Mucosa of stomach (tissue), 1 donor: ENCODE data around the gene PITPNB.

Experiments
- H3K27me3 ChIP-seq: one replicate; pipeline ENCODE4 v1.7.0; 2013; ENCODE audit warnings: mild to moderate bottlenecking, low read length; ENCODE audit not compliant: control insufficient read depth, insufficient read depth
- H3K36me3 ChIP-seq: one replicate; pipeline ENCODE4 v1.7.0; 2013; ENCODE audit warnings: low read length; ENCODE audit not compliant: control insufficient read depth, insufficient read depth
- H3K4me1 ChIP-seq: one replicate; pipeline ENCODE4 v1.7.0; 2013; ENCODE audit warnings: mild to moderate bottlenecking, low read length; ENCODE audit not compliant: control insufficient read depth, insufficient read depth
- H3K4me3 ChIP-seq: one replicate; pipeline ENCODE4 v1.7.0; 2013; ENCODE audit warnings: low read length
- H3K9ac ChIP-seq: one replicate; pipeline ENCODE4 v1.7.0; 2013; ENCODE audit warnings: mild to moderate bottlenecking, low read length, moderate library complexity
- H3K9me3 ChIP-seq: one replicate; pipeline ENCODE4 v1.7.0; 2013; ENCODE audit warnings: mild to moderate bottlenecking, low read length, moderate library complexity; ENCODE audit not compliant: control insufficient read depth
- donor health status: Pancreatic carcinoma.

PITPNB gene

GRCh38 chr22:27919222-27919941, at the start of gene PITPNB:
TSS of gene PITPNB (minus strand) at chr22:27919256. CDS start at chr22:27919191, 65 bp downstream.
- no peaks in the 10 kb centered on the region for H3K9me3 ChIP-seq
- H3K9ac ChIP-seq: peak within 1 kb of the TSS; percentile 95
- H3K36me3 ChIP-seq: no peaks in the 10 kb centered on the region
- no peaks in the 10 kb centered on the region for H3K27me3 ChIP-seq
- H3K4me1 ChIP-seq: peaks cover 7% of the 10 kb centered on the region
- peak within 1 kb of the TSS; percentile 98 for H3K4me3 ChIP-seq

- no peaks in the 10 kb centered on the region for H3K9me3 ChIP-seq
- H3K36me3 ChIP-seq: no peaks in the 10 kb centered on the region
- no peak overlapping the region for H3K4me3 ChIP-seq
- no peak overlapping the region for H3K9ac ChIP-seq
- H3K27me3 ChIP-seq: no peaks in the 10 kb centered on the region
- no peaks in the 10 kb centered on the region for H3K4me1 ChIP-seq
Measured at GRCh38 chr22:27966168-27967064, 47.4 kb upstream of the PITPNB start.

GRCh38 chr22:27962268-27963044, 43.4 kb upstream of the PITPNB start:
- Histone ChIP-seq H3K9me3 (no peaks in the 10 kb centered on the region), H3K9ac (no peak overlapping the region), H3K4me1 (no peaks in the 10 kb centered on the region), H3K27me3 (no peaks in the 10 kb centered on the region), H3K4me3 (no peak overlapping the region), H3K36me3 (no peaks in the 10 kb centered on the region)

- no peaks in the 10 kb centered on the region for H3K36me3 ChIP-seq
- H3K4me1 ChIP-seq: no peaks in the 10 kb centered on the region
- H3K4me3 ChIP-seq: no peak overlapping the region
- no peaks in the 10 kb centered on the region for H3K9me3 ChIP-seq
- H3K9ac ChIP-seq: no peak overlapping the region
- H3K27me3 ChIP-seq: no peaks in the 10 kb centered on the region
Measured at GRCh38 chr22:27961680-27962079, 42.6 kb upstream of the PITPNB start.

GRCh38 chr22:27961182-27961581, 42.1 kb upstream of the PITPNB start:
- no peaks in the 10 kb centered on the region for H3K27me3 ChIP-seq
- H3K4me1 ChIP-seq: no peaks in the 10 kb centered on the region
- H3K36me3 ChIP-seq: no peaks in the 10 kb centered on the region
- H3K9ac ChIP-seq: no peak overlapping the region
- H3K4me3 ChIP-seq: no peak overlapping the region
- H3K9me3 ChIP-seq: no peaks in the 10 kb centered on the region

- no peak overlapping the region for H3K4me3 ChIP-seq
- no peaks in the 10 kb centered on the region for H3K4me1 ChIP-seq
- H3K9ac ChIP-seq: no peak overlapping the region
- H3K9me3 ChIP-seq: no peaks in the 10 kb centered on the region
- no peaks in the 10 kb centered on the region for H3K36me3 ChIP-seq
- no peaks in the 10 kb centered on the region for H3K27me3 ChIP-seq
Measured at GRCh38 chr22:27959335-27960090, 40.5 kb upstream of the PITPNB start.

GRCh38 chr22:27952779-27953178, 33.7 kb upstream of the PITPNB start:
- Histone ChIP-seq H3K4me1 (no peaks in the 10 kb centered on the region), H3K27me3 (no peaks in the 10 kb centered on the region), H3K36me3 (no peaks in the 10 kb centered on the region), H3K9ac (no peak overlapping the region), H3K4me3 (no peak overlapping the region), H3K9me3 (no peaks in the 10 kb centered on the region)

- Histone ChIP-seq H3K9me3 (no peaks in the 10 kb centered on the region), H3K9ac (no peak overlapping the region), H3K27me3 (no peaks in the 10 kb centered on the region), H3K36me3 (no peaks in the 10 kb centered on the region), H3K4me3 (no peak overlapping the region), H3K4me1 (no peaks in the 10 kb centered on the region)
Measured at GRCh38 chr22:27952091-27952490, 33.0 kb upstream of the PITPNB start.

- Histone ChIP-seq H3K36me3 (no peaks in the 10 kb centered on the region), H3K9me3 (no peaks in the 10 kb centered on the region), H3K9ac (no peak overlapping the region), H3K4me1 (no peaks in the 10 kb centered on the region), H3K4me3 (no peak overlapping the region), H3K27me3 (no peaks in the 10 kb centered on the region)
Measured at GRCh38 chr22:27949421-27949820, 30.4 kb upstream of the PITPNB start.

GRCh38 chr22:27948569-27948968, 29.5 kb upstream of the PITPNB start:
- no peaks in the 10 kb centered on the region for H3K27me3 ChIP-seq
- H3K4me3 ChIP-seq: no peak overlapping the region
- H3K4me1 ChIP-seq: no peaks in the 10 kb centered on the region
- H3K9ac ChIP-seq: no peak overlapping the region
- no peaks in the 10 kb centered on the region for H3K36me3 ChIP-seq
- no peaks in the 10 kb centered on the region for H3K9me3 ChIP-seq

- no peak overlapping the region for H3K9ac ChIP-seq
- H3K4me3 ChIP-seq: no peak overlapping the region
Measured at GRCh38 chr22:27947448-27947847, 28.4 kb upstream of the PITPNB start.

More at GRCh38 chr22:27947448-27947847, 28.4 kb upstream of the PITPNB start:
- no peaks in the 10 kb centered on the region for H3K4me1 ChIP-seq
- H3K27me3 ChIP-seq: no peaks in the 10 kb centered on the region
- no peaks in the 10 kb centered on the region for H3K9me3 ChIP-seq
- no peaks in the 10 kb centered on the region for H3K36me3 ChIP-seq
